Liver (tissue), 3 donors: ENCODE measurements around the gene RSPRY1.

ENCODE experiments used
- CTCF ChIP-seq: fragments of 150-350 bp; IDR thresholded peaks from 2 replicates; pipeline ENCODE4 v1.5.1; 2017; ENCODE audit warnings: improper control_type of control experiment, low read depth, low read length; ENCODE audit not compliant: missing input control
- HNF4A ChIP-seq, 2 donors: conservative IDR thresholded peaks; 2 replicates each; pipeline ENCODE4 v1.6.1; 2016; ENCODE audit warnings: antibody characterized with exemption in 2 of 2, mild to moderate bottlenecking in 2 of 2
- REST ChIP-seq: IDR thresholded peaks from 2 replicates; pipeline ENCODE4 v1.6.1; 2016; ENCODE audit warnings: antibody characterized with exemption, mild to moderate bottlenecking
- RXRA ChIP-seq, 2 donors: IDR thresholded peaks; 2 replicates each; pipeline ENCODE4 v1.6.1; 2017 to 2018; ENCODE audit warnings: antibody characterized with exemption in 2 of 2, mild to moderate bottlenecking in 1 of 2
- donor health status: healthy.
- donor health status: healthy.

GRCh38 chr16:57149391-57149790 is 36.7 kb upstream of the RSPRY1 start:
- TF ChIP-seq CTCF (no peak), REST (no peak), HNF4A (conservative IDR thresholded peaks at IDR 0.05) (no peak), RXRA (IDR thresholded peaks at IDR 0.05) (no peak)
